ENCODE measurements around the gene TRABD2B. TPM values are rescaled to one million over a fixed set of nuclear protein-coding genes. Genes with fewer than 3 reads are reported as not detected.

Gene TRABD2B
- total and polyA plus RNA-seq, 2 of the 4 experiments (the other 2 are of a cell fraction) = not detected

- Histone ChIP-seq H3K36me3 (ENCODE audit: control insufficient read depth, insufficient read depth, low read length) (no peaks in the 10 kb centered on the region), H2BK120ac (ENCODE audit: low read depth, low read length) (no peak overlapping the region), H4K20me1 (ENCODE audit: insufficient read depth, low read length) (no peaks in the 10 kb centered on the region), H2AK9ac (replicated peaks; ENCODE audit: low read depth, low read length, poor library complexity) (no peak overlapping the region), H3K4ac (ENCODE audit: low read depth, low read length) (no peak overlapping the region), H3K79me1 (ENCODE audit: low read depth in 1 of 2, low read length in 2 of 2) (no peaks in the 10 kb centered on the region), H3K27ac (ENCODE audit: insufficient read depth, low read length) (no peak overlapping the region), H2BK5ac (ENCODE audit: low read depth, low read length, poor library complexity, severe bottlenecking) (no peak overlapping the region), H2BK15ac (ENCODE audit: low read depth, low read length) (no peak overlapping the region), H4K91ac (ENCODE audit: insufficient read depth, low read depth, low read length) (no peak overlapping the region), H3K9me1 (ENCODE audit: insufficient read depth, low read length) (no peaks in the 10 kb centered on the region), H4K8ac (ENCODE audit: low read depth in 2 of 2, low read length in 2 of 2) (no peak overlapping the region), H3K23ac (ENCODE audit: low read depth, low read length) (no peak overlapping the region), H2BK20ac (ENCODE audit: low read depth, low read length) (no peak overlapping the region), H2AFZ (replicated peaks; ENCODE audit: low read length, poor library complexity) (no peak overlapping the region), H3K9ac (ENCODE audit: low read depth, low read length) (no peak overlapping the region), H3K18ac (ENCODE audit: low read depth, low read length) (no peak overlapping the region), H3K14ac (replicated peaks; ENCODE audit: low read depth, low read length) (no peak overlapping the region), H2AK5ac (ENCODE audit: low read depth, low read length) (no peak overlapping the region), H3K9me3 (ENCODE audit: control insufficient read depth, insufficient read depth, low read length) (no peaks in the 10 kb centered on the region), H3K56ac (ENCODE audit: extremely low read depth, insufficient read depth, low read length) (no peak overlapping the region), H3K27me3 (ENCODE audit: control insufficient read depth, insufficient read depth, low read length) (no peaks in the 10 kb centered on the region), H3K4me3 (ENCODE audit: insufficient read depth, low read depth, low read length) (no peak overlapping the region), H4K5ac (ENCODE audit: low read depth, low read length) (no peak overlapping the region), H3K4me1 (ENCODE audit: control insufficient read depth, insufficient read depth, low read length) (no peaks in the 10 kb centered on the region), H3K4me2 (ENCODE audit: low read depth, low read length) (no peak overlapping the region)
- TF ChIP-seq FOS (IDR thresholded peaks at IDR 0.05; ENCODE audit: low read depth, low read length) (no peak), CEBPB (IDR thresholded peaks at IDR 0.05; ENCODE audit: low read depth, low read length) (no peak), POLR2A (IDR thresholded peaks at IDR 0.05; ENCODE audit: low read depth, low read length) (no peak), ELK1 (IDR thresholded peaks at IDR 0.05; ENCODE audit: borderline replicate concordance, low read depth, low read length) (no peak), NFE2L2 (IDR thresholded peaks at IDR 0.05; ENCODE audit: low read depth, low read length) (no peak), RCOR1 (IDR thresholded peaks at IDR 0.05; ENCODE audit: insufficient replicate concordance, low read length) (no peak), CTCF (conservative IDR thresholded peaks at IDR 0.05; ENCODE audit: low read depth, low read length) (no peak), MXI1 (IDR thresholded peaks at IDR 0.05; ENCODE audit: borderline replicate concordance, low read depth, low read length) (no peak), RFX5 (IDR thresholded peaks at IDR 0.05; ENCODE audit: low read depth, low read length) (no peak), SMC3 (IDR thresholded peaks at IDR 0.05; ENCODE audit: low read depth, low read length) (no peak)
- TF ChIP-seq, protein P1, sequence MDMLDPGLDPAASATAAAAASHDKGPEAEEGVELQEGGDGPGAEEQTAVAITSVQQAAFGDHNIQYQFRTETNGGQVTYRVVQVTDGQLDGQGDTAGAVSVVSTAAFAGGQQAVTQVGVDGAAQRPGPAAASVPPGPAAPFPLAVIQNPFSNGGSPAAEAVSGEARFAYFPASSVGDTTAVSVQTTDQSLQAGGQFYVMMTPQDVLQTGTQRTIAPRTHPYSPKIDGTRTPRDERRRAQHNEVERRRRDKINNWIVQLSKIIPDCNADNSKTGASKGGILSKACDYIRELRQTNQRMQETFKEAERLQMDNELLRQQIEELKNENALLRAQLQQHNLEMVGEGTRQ (IDR thresholded peaks at IDR 0.05; ENCODE audit: low read depth, low read length) = no peak
- in situ Hi-C loops (cut with MboI; ENCODE audit: low sequenced_read_pairs) (no loop called here), dilution Hi-C loops (cut with HindIII; ENCODE audit: low sequenced_read_pairs, unreplicated experiment) (no loop called here), intact Hi-C loops (cut with micrococcal nuclease) (no loop called here)
- BruUV-seq (replicated peaks) = no TSS peak
- ChIA-PET CTCF (no interaction called here), POLR2A (ENCODE audit: unreplicated experiment) (no interaction called here)
- no CpG with 5 or more reads among the region's 13 CpGs for WGBS, 2 experiments (ENCODE audit: extremely low coverage in 2 of 2, insufficient read length in 1 of 2)
- DNase-seq = no peak
- no peak for ATAC-seq (ENCODE audit: low read depth)
These were observed 81.4 kb downstream of the TRABD2B start for GRCh38 chr1:47915677-47916353.
